K562 (cell line): Measurements from ENCODE around the gene SLBP.

Experiments
- BHLHE40 ChIP-seq: IDR thresholded peaks from 2 replicates; pipeline ENCODE4 v1.6.1; 2011; ENCODE audit warnings: low read length, improper control_type of control experiment
- CCAR2 ChIP-seq: fragments of 200-400 bp; formaldehyde crosslinking; IDR thresholded peaks from 2 replicates; pipeline ENCODE4 v1.6.1; 2017; ENCODE audit warnings: mild to moderate bottlenecking, low read depth, low read length
- CSDE1 ChIP-seq, 2 experiments: fragments of 450-650 bp; IDR thresholded peaks; 2 replicates each; pipeline ENCODE4 v1.6.1; 2016; ENCODE audit warnings: mild to moderate bottlenecking in 1 of 2
- POLR2A ChIP-seq: fragments of 450-650 bp; conservative IDR thresholded peaks from 2 replicates; pipeline ENCODE4 v1.6.1; 2016
- POLR2AphosphoS5 ChIP-seq: IDR thresholded peaks from 2 replicates; pipeline ENCODE4 v1.6.1; 2011; ENCODE audit warnings: mild to moderate bottlenecking, low read depth, low read length, moderate library complexity; ENCODE audit not compliant: control insufficient read depth, insufficient read depth
- RAD21 ChIP-seq, 2 experiments: fragments of 250-450 bp in 1 of 2; fragments of 450-650 bp in 1 of 2; sonication (Bioruptor Pico) in 1 of 2; formaldehyde crosslinking in 1 of 2; IDR thresholded peaks in 1 of 2; conservative IDR thresholded peaks in 1 of 2; 2 replicates each; pipeline versions ENCODE4 v1.4.0 to v1.8.0; 2020 to 2022; ENCODE audit warnings: mild to moderate bottlenecking in 2 of 2, moderate library complexity in 1 of 2
- SAP30 ChIP-seq: fragments of 200-600 bp; sonication (generic); IDR thresholded peaks from 2 replicates; pipeline ENCODE4 v1.6.1; 2012; ENCODE audit warnings: borderline replicate concordance, low read depth, mild to moderate bottlenecking, moderate library complexity, low read length, control low read depth, inconsistent platforms; ENCODE audit not compliant: insufficient read depth, poor library complexity, severe bottlenecking
- YY1 ChIP-seq, 3 experiments: IDR thresholded peaks; 2 replicates each; pipeline ENCODE4 v1.6.1; 2011; ENCODE audit warnings: low read length in 2 of 3, mild to moderate bottlenecking in 2 of 3, moderate library complexity in 2 of 3, borderline replicate concordance in 1 of 3, control low read depth in 1 of 3, low read depth in 1 of 3; ENCODE audit not compliant: insufficient read depth in 3 of 3, insufficient replicate concordance in 2 of 3, control insufficient read depth in 1 of 3, insufficient read length in 1 of 3; ENCODE audit errors: extremely low read depth in 1 of 3
- TF ChIP-seq, protein P1 (sequence below), 3 experiments: IDR thresholded peaks in 2 of 3; conservative IDR thresholded peaks in 1 of 3; 2 replicates each; pipeline ENCODE4 v1.5.1; 2011 to 2012; ENCODE audit warnings: low read length in 3 of 3, mild to moderate bottlenecking in 3 of 3, control low read depth in 2 of 3, improper control_type of control experiment in 1 of 3, inconsistent platforms in 1 of 3, low read depth in 1 of 3, mixed read lengths in 1 of 3, moderate library complexity in 1 of 3; ENCODE audit not compliant: insufficient read depth in 2 of 3
- TF ChIP-seq, protein P2 (sequence below), 2 experiments: fragments of 450-650 bp; conservative IDR thresholded peaks; 2 replicates each; pipeline ENCODE4 v1.6.1; 2017; ENCODE audit warnings: mild to moderate bottlenecking in 2 of 2, moderate library complexity in 2 of 2
- TF ChIP-seq, protein P3 (sequence below): fragments of 450-650 bp; IDR thresholded peaks from 2 replicates; pipeline ENCODE4 v1.6.1; 2016

DNA sequence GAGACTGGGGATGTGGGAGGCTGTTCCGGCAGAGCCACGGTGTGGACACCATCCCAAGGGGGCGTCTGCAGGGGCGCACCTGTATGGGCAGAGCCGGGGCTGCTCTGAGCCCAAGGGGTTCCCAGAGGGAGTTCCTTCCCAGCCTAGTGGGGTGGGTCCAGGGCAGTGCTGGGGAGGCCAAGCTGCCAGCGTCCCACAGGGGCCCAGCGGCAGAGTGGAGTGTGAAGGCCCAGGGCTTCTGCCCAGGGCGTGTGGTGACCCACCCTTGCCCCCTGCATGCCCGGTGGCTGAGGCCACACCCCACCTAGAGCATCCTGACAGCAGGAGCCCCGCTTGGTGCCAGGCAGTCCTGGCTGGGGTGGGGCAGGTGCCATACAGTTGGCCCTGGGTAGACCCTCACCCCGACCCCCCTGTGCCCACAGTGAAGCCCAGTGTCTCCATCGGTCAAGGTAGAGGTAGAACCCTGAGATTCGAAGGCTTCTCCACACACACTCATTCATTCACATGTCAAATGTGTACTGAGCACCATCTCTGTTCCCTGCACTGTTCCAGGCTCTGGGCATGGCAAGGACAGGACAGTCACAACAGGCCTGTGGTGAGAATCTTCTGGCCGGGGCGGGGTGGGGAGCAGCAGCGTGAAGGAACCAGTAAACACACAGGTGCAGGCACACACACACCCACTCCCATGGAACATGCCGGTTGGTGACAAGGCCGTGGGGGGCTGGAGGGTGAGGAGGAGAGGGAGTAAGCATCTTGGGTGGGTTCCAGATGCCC lies 38.4 kb upstream of the SLBP start:
- TF ChIP-seq YY1 (IDR thresholded peaks at IDR 0.05; ENCODE audit: borderline replicate concordance in 1 of 3, control insufficient read depth in 1 of 3, extremely low read depth in 1 of 3, insufficient read depth in 3 of 3, insufficient read length in 1 of 3, insufficient replicate concordance in 2 of 3, low read depth in 1 of 3, low read length in 2 of 3) (no peak), CCAR2 (no peak), CSDE1 (IDR thresholded peaks at IDR 0.05) (no peak), SAP30 (no peak), BHLHE40 (no peak), RAD21 (CRISPR knock-in tag; conservative IDR thresholded peaks at IDR 0.05 in 1 of 2, IDR thresholded peaks at IDR 0.05 in 1 of 2) (no peak), POLR2AphosphoS5 (no peak), POLR2A (no peak)
- TF ChIP-seq, protein P1, sequence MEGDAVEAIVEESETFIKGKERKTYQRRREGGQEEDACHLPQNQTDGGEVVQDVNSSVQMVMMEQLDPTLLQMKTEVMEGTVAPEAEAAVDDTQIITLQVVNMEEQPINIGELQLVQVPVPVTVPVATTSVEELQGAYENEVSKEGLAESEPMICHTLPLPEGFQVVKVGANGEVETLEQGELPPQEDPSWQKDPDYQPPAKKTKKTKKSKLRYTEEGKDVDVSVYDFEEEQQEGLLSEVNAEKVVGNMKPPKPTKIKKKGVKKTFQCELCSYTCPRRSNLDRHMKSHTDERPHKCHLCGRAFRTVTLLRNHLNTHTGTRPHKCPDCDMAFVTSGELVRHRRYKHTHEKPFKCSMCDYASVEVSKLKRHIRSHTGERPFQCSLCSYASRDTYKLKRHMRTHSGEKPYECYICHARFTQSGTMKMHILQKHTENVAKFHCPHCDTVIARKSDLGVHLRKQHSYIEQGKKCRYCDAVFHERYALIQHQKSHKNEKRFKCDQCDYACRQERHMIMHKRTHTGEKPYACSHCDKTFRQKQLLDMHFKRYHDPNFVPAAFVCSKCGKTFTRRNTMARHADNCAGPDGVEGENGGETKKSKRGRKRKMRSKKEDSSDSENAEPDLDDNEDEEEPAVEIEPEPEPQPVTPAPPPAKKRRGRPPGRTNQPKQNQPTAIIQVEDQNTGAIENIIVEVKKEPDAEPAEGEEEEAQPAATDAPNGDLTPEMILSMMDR (IDR thresholded peaks at IDR 0.05 in 2 of 3, conservative IDR thresholded peaks at IDR 0.05 in 1 of 3; ENCODE audit: insufficient read depth in 2 of 3, low read depth in 1 of 3, low read length in 3 of 3) = no peak
- TF ChIP-seq, protein P2, sequence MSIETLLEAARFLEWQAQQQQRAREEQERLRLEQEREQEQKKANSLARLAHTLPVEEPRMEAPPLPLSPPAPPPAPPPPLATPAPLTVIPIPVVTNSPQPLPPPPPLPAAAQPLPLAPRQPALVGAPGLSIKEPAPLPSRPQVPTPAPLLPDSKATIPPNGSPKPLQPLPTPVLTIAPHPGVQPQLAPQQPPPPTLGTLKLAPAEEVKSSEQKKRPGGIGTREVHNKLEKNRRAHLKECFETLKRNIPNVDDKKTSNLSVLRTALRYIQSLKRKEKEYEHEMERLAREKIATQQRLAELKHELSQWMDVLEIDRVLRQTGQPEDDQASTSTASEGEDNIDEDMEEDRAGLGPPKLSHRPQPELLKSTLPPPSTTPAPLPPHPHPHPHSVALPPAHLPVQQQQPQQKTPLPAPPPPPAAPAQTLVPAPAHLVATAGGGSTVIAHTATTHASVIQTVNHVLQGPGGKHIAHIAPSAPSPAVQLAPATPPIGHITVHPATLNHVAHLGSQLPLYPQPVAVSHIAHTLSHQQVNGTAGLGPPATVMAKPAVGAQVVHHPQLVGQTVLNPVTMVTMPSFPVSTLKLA (conservative IDR thresholded peaks at IDR 0.05) = no peak
- TF ChIP-seq, protein P3, sequence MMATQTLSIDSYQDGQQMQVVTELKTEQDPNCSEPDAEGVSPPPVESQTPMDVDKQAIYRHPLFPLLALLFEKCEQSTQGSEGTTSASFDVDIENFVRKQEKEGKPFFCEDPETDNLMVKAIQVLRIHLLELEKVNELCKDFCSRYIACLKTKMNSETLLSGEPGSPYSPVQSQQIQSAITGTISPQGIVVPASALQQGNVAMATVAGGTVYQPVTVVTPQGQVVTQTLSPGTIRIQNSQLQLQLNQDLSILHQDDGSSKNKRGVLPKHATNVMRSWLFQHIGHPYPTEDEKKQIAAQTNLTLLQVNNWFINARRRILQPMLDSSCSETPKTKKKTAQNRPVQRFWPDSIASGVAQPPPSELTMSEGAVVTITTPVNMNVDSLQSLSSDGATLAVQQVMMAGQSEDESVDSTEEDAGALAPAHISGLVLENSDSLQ = no peak
